Measurements from ENCODE around the gene HRH1.
"Not testable (repeated sequence)": the region's sequence is repeated elsewhere in the genome, so short reads cannot be mapped to it uniquely, and the experiment has no call there.

Gene HRH1, protein sequence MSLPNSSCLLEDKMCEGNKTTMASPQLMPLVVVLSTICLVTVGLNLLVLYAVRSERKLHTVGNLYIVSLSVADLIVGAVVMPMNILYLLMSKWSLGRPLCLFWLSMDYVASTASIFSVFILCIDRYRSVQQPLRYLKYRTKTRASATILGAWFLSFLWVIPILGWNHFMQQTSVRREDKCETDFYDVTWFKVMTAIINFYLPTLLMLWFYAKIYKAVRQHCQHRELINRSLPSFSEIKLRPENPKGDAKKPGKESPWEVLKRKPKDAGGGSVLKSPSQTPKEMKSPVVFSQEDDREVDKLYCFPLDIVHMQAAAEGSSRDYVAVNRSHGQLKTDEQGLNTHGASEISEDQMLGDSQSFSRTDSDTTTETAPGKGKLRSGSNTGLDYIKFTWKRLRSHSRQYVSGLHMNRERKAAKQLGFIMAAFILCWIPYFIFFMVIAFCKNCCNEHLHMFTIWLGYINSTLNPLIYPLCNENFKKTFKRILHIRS

GRCh38 chr3:11154036-11154952 is at the start of gene HRH1:
Gene HRH1 (plus strand): TSS chr3:11154493. CDS start chr3:11259038, 104,545 bp downstream.
- DNase-seq: no peak

DNA sequence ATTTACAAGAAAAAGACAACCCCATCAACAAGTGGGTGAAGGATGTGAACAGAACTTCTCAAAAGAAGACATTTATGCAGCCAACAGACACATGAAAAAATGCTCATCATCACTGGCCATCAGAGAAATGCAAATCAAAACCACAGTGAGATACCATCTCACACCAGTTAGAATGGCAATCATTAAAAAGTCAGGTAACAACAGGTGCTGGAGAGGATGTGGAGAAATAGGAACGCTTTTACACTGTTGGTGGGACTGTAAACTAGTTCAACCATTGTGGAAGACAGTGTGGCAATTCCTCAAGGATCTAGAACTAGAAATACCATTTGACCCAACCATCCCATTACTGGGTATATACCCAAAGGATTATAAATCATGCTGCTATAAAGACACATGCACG is 41.0 kb upstream of the HRH1 start:
- DNase-seq: not testable (repeated sequence)

GRCh38 chr3:11115548-11115947 is 38.7 kb upstream of the HRH1 start:
- no peak for DNase-seq

- DNase-seq: no peak
Measured at GRCh38 chr3:11116336-11117059, 37.8 kb upstream of the HRH1 start.

DNA sequence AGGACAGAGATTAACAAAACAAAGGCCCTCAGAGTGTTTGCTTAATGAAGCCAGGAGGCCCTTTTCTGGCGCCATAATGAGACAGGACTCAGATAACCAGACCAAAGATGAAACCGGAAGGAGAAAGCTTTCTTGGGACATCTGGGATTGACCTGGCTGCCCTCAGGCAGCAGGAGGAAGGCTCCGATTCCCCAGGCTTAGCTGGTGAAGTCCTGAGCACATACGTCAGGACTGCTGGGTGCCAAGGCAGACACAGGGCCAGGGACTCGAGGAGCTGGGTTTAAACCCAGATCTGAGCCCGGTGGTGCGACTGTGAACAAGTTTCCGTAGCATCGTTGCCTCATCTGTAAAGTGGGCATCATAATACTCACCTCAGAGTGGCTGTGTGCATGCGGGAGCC is 36.7 kb upstream of the HRH1 start:
- no peak for DNase-seq

- no peak for DNase-seq
Measured at GRCh38 chr3:11118181-11118682, 36.1 kb upstream of the HRH1 start.

GRCh38 chr3:11120091-11120805 is 34.0 kb upstream of the HRH1 start:
- DNase-seq: no peak

DNA sequence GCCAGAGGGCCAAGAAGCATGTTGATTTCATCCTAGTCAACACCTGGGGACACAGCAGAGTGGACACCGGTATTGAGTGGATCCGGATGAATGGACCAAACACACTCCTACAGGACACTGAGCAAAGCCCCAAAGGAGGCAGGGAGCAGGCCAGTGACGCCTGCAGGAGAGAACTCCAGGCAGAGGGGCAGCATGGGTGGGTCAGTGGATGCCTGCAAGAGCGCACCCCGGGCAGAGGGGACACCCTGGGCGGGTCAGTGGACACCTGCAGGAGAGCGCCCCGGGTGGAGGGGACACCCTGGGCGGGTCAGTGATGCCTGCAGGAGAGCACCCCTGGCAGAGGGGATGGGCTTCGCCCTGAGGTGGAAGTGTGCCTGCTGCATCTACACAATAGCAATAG is 27.6 kb upstream of the HRH1 start:
- no peak for DNase-seq

DNA sequence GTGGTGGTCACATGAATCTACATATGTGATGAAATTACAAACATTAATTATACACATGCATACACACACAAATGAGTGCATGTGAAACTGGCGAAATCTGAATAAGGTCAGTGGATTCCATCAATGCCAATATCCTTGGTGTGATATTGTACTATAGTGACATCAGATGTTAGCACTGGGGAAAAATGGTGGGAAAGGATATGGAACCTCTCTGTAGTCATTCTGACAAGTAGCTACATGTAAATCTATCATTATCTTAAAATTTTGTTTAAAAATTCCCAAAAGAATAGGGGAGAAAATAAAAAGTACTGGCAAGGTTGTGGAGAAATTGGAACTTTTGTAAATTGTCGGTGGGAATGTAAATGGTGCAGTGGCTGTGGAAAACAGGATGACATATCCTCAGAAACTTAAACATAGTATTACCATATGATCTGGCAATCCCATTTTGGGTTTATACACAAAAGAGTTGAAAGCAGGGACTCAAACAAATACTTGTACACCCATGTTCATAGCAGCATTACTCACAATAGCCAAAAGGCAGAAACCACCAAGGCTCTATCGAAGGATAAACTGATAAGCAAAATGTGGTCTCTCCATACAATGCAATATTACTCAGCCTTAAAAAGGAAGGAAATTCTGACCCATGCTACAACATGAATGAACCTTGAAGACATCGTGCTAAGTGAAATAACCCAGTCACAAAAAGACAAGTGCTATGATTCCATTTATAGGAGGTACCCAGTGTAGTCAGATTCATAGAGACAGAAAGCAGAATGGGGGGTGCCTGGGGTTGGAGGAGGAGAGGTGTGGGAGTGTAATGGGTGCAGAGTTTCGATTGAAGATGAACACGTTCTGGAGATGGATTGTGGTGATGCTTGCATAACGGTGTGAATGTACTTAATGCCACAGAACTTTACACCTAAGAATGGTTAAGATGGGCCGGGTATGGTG is 25.3 kb upstream of the HRH1 start:
- DNase-seq: no peak

DNA sequence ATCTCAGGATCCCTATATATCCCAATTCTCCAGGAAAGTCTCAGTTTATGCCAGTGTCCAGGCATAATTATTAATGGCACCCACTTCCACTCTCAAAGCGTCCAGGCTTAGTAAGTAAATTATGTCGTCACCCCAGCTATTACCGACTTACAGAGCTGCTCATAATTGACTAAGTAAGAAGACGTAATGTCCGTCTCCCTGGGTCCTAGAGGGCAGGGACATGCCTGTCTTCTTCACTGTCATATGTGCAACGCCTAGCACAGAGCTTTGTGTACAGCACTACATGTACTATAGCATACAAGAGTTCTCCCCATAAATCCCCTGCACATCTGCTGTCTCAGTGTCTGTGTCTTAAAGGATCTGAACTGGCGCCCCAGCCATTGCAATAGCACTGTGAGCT is 23.9 kb upstream of the HRH1 start:
- no peak for DNase-seq

DNA sequence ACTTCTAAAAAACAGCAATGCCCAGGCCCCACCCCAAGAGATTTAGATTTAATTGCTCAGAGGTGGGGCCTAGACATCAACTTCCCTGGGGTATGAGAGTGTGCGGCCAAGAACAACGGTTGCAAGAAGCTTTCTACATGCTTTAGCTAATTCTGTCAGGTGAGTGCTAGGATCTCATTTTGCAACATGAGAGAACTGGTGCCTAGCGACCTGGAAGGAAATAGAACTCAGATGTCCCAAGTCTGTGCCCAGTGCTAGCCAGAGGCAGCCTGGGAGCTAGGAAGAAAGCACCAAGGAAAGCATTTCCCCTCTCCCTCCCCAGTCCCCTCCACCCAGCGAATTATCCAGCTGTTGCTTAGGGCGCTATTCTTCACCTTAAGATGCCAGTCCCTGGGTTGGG is 22.9 kb upstream of the HRH1 start:
- DNase-seq: no peak

DNA sequence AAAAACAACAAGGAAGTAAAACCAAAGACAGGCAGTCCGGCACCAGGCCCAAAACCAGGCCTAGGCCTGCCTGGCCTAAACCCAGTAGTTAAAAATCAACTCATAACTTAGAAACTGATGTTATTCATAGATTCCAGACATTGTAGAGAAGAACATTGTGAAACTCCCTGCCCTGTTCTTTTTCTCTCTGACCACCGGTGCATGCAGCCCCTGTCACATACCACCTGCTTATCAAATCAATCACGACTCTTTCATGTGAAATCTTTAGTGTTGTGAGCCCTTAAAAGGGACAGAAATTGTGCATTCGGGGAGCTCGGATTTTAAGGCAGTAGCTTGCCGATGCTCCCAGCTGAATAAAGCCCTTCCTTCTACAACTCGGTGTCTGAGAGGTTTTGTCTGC is 22.4 kb upstream of the HRH1 start:
- not testable (repeated sequence) for DNase-seq

GRCh38 chr3:11132861-11133260 is 21.4 kb upstream of the HRH1 start:
- DNase-seq: no peak

GRCh38 chr3:11134794-11135193 is 19.5 kb upstream of the HRH1 start:
- no peak for DNase-seq

DNA sequence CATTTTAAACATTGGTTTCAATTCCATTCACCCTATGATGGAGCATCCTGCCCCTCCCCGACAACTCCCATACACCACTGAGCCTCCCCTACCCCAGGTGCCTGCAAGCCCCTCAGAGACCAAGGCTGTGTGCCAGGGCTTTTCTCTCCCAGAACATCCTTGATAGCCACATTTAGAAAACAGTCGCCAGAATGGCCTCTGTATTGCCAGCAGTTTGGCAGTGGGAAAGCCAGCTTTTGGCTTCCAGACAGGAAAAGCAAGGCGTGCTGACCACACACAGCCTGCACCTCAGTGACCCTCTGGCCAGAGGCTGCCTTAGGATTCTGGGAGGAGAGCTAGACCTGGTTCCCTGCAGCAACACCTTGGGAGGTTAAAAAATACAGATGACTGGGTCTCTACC is 18.2 kb upstream of the HRH1 start:
- DNase-seq: no peak

DNA sequence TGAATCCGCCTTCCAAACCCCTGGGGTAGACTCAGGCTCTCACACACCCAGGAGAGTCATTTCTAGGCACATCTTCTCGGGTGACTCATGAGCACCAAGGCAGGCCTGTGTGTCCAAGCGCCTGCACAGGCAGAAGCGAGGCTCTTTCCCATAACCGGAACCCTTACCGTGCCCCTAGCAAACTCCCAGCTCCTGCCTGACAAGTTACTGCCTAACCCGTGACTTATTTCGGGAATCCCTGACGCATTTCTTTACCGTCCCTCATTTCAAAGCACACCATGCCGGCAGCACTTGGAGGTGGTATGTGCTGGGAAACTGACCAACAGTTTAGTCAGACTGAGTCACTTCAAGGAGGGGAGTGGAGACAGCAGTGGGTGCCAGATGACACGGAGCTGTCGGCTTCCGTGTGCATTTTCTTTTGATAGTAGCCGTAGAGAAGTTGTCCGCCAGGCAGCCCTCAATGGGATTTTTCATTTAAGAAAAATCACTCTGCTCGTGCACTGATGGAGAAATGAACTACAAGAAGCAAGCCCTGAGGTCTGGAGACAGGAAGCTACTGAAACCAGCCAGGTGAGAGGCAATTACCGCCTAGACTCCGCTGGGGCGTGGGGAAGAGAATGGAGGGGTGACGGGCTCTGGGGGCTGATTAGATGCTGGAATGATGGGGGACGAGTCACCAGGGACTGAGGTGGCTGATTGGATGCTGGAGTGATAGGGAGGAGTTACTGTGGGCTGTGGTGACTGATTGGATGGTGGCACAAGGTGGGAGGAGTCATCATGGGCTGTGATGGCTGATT is 17.3 kb upstream of the HRH1 start:
- no peak for DNase-seq

DNA sequence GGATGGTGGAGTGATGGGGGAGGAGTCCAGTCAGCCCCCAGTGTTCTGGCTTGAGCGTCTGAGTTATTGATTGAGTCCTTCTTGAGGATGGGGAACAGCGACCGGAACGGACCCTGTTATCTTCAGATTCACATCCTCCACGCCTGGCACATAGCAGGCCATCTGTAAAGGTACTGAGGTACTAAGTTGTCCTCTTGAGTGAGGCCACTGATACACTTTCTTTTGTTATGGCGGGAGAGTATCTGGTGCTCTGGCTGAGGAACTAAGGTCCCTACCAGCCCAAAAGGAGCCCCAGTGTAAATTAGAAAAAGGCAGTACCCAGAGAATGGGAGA is 16.7 kb upstream of the HRH1 start:
- DNase-seq: no peak

DNA sequence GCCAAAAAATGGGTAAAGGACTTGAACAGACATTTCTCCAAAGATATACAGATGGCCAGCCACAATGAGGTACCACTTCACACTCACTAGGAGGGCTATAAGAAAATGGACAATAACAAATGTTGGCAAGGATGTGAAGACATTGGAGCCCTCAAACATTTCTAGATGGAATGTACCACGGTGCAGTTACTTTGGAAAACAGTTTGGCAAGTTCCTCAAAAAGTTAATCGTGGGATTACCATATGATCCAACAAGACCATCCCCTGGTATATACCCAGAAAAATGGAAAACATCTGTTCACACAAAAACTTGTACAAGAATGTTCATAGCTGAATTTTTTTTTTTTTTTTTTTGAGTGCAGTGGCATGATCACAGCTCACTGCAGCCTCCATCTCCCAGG is 15.9 kb upstream of the HRH1 start:
- DNase-seq: no peak

DNA sequence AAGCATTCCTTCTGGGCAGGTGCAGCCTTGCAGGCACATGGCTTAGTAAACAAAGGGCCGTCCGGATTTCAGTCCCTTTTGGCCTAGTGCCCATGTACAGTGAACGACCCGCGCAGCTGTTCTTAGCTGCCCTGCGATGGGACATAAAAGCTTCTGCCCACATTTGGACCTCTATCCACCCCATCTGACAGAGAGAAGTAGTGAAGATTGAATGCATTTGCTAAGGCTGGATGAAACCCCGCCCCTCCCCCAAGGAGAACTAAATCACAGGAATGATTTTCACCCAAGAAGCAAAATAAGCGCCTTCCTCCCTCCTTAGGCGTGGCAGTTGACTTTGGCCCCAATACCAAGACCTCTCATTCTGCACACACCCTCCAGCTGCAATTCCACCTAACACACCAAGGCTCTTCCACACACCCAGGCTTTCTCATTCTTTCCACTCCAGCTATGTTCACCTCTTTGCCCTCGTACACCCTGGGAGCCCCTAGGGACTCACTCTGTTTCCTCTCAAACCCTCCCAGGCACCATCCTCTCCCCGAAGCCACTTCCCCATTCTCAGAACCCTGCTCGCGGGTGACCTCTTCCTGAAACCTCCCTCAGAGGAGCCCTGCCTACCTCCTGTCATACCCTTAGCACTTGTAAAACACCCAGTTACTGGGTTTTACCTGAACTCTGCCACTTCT is 14.1 kb upstream of the HRH1 start:
- DNase-seq: no peak

- no peak for DNase-seq
Measured at GRCh38 chr3:11140713-11141104, 13.6 kb upstream of the HRH1 start.
